Natural killer cell (primary cell): ENCODE results near the gene BBS7. TPM values are rescaled to one million over a fixed set of nuclear protein-coding genes. Genes with fewer than 3 reads are reported as not detected.

ENCODE experiments used
- ATAC-seq, 3 donors: fragments of 150-1000 bp in 2 of 3; fragments of 200-7000 bp in 1 of 3; cut with Tn5 transposase; 1 replicate in 1 of 3; 2 replicates in 2 of 3; pipeline ENCODE4 v1.10.0; 2021; ENCODE audit warnings: mild to moderate bottlenecking in 2 of 3, moderate library complexity in 2 of 3
- DNase-seq, 2 donors: peaks; one replicate each; pipeline versions ENCODE4 v3.0.0 to v3.0.0-alpha.2; 2013 to 2021; ENCODE audit warnings: mixed read lengths in 1 of 2
- H3K27ac ChIP-seq: one replicate; pipeline ENCODE4 v1.5.1; 2013; ENCODE audit warnings: mild to moderate bottlenecking, low read length
- H3K27me3 ChIP-seq: one replicate; pipeline ENCODE4 v1.6.1; 2013; ENCODE audit warnings: low read length; ENCODE audit not compliant: control insufficient read depth, insufficient read depth
- H3K36me3 ChIP-seq: one replicate; pipeline ENCODE4 v1.6.1; 2013; ENCODE audit warnings: low read length; ENCODE audit not compliant: control insufficient read depth, insufficient read depth
- H3K4me1 ChIP-seq: one replicate; pipeline ENCODE4 v1.6.1; 2013; ENCODE audit warnings: low read length; ENCODE audit not compliant: control insufficient read depth, insufficient read depth
- H3K4me3 ChIP-seq: one replicate; pipeline ENCODE4 v1.5.1; 2013; ENCODE audit warnings: low read length
- H3K9me3 ChIP-seq: one replicate; pipeline ENCODE4 v1.6.1; 2013; ENCODE audit warnings: low read length; ENCODE audit not compliant: control insufficient read depth, insufficient read depth
- H3K27ac Mint-ChIP-seq, 2 donors: one replicate each; pipeline ENCODE4 v1.8.0; 2022; ENCODE audit warnings: mild to moderate bottlenecking in 2 of 2, mixed read lengths in 2 of 2, moderate library complexity in 1 of 2
- H3K27me3 Mint-ChIP-seq, 2 donors: one replicate each; pipeline ENCODE4 v1.8.0; 2022; ENCODE audit warnings: low read depth in 2 of 2, mixed read lengths in 2 of 2
- H3K36me3 Mint-ChIP-seq: one replicate; pipeline ENCODE4 v1.8.0; 2022; ENCODE audit warnings: mixed read lengths
- H3K4me1 Mint-ChIP-seq, 2 donors: one replicate each; pipeline ENCODE4 v1.8.0; 2022; ENCODE audit warnings: mixed read lengths in 2 of 2
- H3K4me3 Mint-ChIP-seq: one replicate; pipeline ENCODE4 v1.8.0; 2022; ENCODE audit warnings: mild to moderate bottlenecking, moderate library complexity, mixed read lengths
- H3K9me3 Mint-ChIP-seq, 2 donors: one replicate each; pipeline ENCODE4 v1.8.0; 2022; ENCODE audit warnings: mixed read lengths in 2 of 2
- WGBS: methylation state at CpG from one replicate; pipeline ENCODE4 v1.1.7; 2013; ENCODE audit warnings: missing lambda C conversion rate; ENCODE audit not compliant: insufficient coverage; 5-methylcytosine and 5-hydroxymethylcytosine counted together
- intact Hi-C: fragments of 100-400 bp; cut with micrococcal nuclease; formaldehyde crosslinking; loops from one replicate; pipeline ENCODE4 v1.14.2; 2022
- total RNA-seq, 4 donors: library from RNA; stranded (reverse); fragments of 120-200 nt in 1 of 4; gene quantifications; one replicate each; pipeline versions ENCODE4 v1.2.3 to v1.2.4, GENCODE V29; 2013 to 2022
- TF ChIP-seq, protein P1 (sequence below): fragments of 200-600 bp; IDR thresholded peaks from one replicate; pipeline ENCODE4 v1.8.0; 2022; ENCODE audit warnings: antibody characterized with exemption

Gene BBS7
- total RNA-seq, 3 donors from 2014 or later (not counting 1 experiment from before 2014, with no cell fraction given), result 3.6 to 7.5 (median 4.9) TPM

- no peak overlapping the region for H3K4me3 Mint-ChIP-seq
- TF ChIP-seq, protein P1, sequence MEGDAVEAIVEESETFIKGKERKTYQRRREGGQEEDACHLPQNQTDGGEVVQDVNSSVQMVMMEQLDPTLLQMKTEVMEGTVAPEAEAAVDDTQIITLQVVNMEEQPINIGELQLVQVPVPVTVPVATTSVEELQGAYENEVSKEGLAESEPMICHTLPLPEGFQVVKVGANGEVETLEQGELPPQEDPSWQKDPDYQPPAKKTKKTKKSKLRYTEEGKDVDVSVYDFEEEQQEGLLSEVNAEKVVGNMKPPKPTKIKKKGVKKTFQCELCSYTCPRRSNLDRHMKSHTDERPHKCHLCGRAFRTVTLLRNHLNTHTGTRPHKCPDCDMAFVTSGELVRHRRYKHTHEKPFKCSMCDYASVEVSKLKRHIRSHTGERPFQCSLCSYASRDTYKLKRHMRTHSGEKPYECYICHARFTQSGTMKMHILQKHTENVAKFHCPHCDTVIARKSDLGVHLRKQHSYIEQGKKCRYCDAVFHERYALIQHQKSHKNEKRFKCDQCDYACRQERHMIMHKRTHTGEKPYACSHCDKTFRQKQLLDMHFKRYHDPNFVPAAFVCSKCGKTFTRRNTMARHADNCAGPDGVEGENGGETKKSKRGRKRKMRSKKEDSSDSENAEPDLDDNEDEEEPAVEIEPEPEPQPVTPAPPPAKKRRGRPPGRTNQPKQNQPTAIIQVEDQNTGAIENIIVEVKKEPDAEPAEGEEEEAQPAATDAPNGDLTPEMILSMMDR, result no peak
- H3K4me1 Mint-ChIP-seq, result no peaks in the 10 kb centered on the region
- peaks cover 30 to 39% of the 10 kb centered on the region in 2 donors for H3K27me3 Mint-ChIP-seq
- WGBS, result 83% methylated on average over 5 of the region's 6 CpGs
- H3K4me1 ChIP-seq, result no peaks in the 10 kb centered on the region
- intact Hi-C loops, result no loop called here
- H3K27me3 ChIP-seq, result peaks cover 3% of the 10 kb centered on the region
- H3K9me3 Mint-ChIP-seq, result no peaks in the 10 kb centered on the region
- no peak for ATAC-seq
- no peaks in the 10 kb centered on the region for H3K36me3 ChIP-seq
- DNase-seq, result no peak
- H3K27ac Mint-ChIP-seq, result no peak overlapping the region
- no peak overlapping the region for H3K27ac ChIP-seq
- H3K36me3 Mint-ChIP-seq, result no peaks in the 10 kb centered on the region
- H3K4me3 ChIP-seq, result no peak overlapping the region
- no peaks in the 10 kb centered on the region for H3K9me3 ChIP-seq
Measured at GRCh38 chr4:121776610-121777401, 93.5 kb downstream of the BBS7 start.

Other genes with a start within 250 kb of the BBS7 start
- 10 to 100 TPM; 24.9 to 74.4 (median 33.1) TPM for gene ANXA5, start 173.5 kb downstream of the BBS7 start, total RNA-seq
- not detected for gene SMIM43, start 105.3 kb downstream of the BBS7 start, total RNA-seq
- gene EXOSC9, start 69.2 kb downstream of the BBS7 start, total RNA-seq, result 10 to 100 TPM; 45.7 to 57.4 (median 51.2) TPM
- 1 to 10 TPM in 1 of 3 donors, under 1 TPM in 2; 0.50 to 1.6 (median 0.99) TPM for gene CCNA2, start 46.6 kb downstream of the BBS7 start, total RNA-seq
- gene TRPC3, start 81.6 kb upstream of the BBS7 start, total RNA-seq, result under 1 TPM; 0.34 to 0.88 (median 0.49) TPM